GM21528 (cell line): Measurements from ENCODE around the gene SNRPA.

ENCODE experiments used
- ATAC-seq: cut with Tn5 transposase; IDR thresholded peaks from one replicate; pipeline ENCODE4 v1.9.1; 2021; ENCODE audit warnings: mild to moderate bottlenecking, moderate library complexity; ENCODE audit not compliant: unreplicated experiment, low FRiP score

SNRPA gene

DNA sequence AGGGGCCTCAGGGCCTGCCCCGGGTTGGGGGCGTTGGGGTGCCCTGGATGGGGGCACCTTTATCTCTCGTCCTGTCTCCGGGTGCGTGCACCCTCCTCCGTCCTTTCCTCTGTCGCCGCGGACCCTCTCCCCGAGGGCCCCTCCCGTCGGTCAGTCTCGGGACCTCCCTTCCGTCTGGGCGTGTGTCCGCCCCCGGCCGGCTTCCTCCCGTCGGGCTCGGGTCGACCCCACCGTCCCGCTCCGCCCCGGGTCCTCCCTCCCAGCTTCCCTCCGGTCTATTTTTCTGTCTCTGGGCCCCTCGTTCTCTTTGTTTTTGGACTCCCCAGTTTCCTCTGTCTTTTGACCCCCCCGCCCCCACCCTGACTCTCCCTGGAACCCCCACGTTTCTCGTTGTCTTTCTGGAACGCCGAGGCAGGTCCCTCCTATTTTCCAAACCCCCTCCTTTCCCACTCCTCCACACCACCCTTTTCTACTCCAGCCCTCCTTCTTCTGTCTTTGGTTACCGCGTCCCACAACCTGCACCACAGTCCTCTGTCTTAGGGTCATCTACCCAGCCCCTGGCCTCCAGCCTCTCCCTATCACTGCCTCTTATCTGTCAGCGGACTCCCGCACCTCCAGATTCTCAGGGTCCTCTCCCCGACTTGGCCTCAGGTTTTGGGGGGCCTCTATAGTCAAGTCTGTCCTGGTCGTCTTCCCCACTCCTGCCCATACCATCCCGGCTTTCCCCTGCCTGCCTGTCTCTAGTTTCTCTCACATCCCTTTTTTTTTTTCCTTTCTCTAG, 48.7 kb downstream of the SNRPA start:
- ATAC-seq = no peak

- no peak for ATAC-seq
Measured at GRCh38 chr19:40800339-40800996, 49.5 kb downstream of the SNRPA start.

DNA sequence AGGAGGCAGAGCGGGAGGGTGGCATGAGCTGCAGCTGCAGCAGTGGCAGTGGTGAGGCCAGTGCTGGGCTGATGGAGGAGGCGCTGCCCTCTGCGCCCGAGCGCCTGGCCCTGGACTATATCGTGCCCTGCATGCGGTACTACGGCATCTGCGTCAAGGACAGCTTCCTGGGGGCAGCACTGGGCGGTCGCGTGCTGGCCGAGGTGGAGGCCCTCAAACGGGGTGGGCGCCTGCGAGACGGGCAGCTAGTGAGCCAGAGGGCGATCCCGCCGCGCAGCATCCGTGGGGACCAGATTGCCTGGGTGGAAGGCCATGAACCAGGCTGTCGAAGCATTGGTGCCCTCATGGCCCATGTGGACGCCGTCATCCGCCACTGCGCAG, 50.0 kb downstream of the SNRPA start:
- no peak for ATAC-seq

GRCh38 chr19:40801426-40802299, 50.7 kb downstream of the SNRPA start:
- ATAC-seq = no peak

DNA sequence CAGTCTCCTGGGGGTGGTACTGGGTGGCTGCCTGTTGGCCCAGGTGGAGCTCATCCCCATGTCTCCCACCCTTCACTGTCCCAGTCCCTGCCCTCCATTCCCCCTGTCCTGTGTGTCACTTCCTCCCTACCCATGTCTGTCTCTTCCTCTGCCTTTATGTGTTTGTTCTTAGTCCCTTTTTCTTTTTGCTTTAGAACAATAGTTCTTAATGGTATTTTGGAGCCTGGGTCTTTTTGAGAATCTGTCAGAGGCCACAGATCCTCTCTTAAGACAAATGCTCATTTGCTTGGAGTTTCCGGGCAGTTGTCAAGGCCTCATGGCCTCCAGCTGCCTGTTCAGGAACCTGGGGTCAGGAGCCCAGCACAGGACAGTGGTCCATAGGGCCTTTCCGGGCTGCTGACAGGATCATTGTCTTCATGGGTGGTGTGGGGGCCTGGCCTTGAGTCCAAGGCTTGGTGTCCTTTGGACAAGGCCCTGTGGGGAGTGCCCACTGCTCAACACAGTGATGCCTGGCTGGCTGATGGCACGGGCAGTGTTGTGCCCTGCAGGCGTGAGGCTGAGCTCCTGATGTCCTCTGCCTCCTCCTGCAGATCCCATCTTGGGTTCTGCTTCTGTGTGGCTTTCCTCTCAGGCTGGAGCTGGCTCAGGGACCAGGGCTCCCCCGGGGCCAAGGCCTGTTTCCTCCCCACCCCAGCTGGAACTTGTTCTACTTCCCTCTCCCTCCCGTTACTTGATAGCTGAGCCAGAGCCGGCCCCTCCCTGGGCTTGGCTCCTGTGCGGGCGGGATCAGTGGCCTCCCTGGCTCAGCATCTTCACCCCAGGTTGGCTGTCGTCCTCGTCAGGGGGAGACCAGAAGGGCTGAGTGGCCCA, 51.5 kb downstream of the SNRPA start:
- ATAC-seq = no peak

DNA sequence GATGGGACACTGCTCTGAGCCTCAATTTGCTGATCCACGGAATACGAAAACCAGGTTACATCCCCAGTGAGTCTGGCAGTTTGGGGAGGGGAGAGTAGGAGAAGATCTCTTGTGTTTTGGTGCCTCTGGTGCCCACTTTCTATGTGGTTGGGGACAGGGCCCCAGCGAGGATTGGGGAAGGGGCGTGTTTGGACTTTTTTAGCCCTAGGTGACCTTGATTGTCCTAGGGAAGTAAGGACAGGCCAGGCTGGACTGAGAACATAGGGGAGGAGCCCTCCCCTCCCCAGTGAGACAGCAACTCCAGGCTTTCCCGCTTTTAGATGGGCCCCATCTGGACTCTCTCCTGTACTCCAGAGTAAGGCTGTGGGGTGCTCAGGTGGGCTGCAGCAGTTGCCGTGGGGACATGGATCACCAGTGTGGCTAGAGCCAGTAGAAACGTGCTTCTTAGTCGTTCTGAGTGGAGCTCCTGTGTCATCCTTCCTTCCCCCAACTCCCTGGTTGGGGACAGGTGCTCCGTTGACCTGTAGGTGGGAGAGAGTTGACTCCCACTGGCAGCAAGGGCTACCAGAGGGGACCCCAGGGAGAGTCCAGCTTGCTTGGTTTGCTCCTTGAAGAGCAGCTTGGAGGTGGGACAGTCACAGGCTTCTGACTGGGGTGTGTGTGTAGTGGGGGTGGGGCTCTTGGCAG, 52.3 kb downstream of the SNRPA start:
- no peak for ATAC-seq

DNA sequence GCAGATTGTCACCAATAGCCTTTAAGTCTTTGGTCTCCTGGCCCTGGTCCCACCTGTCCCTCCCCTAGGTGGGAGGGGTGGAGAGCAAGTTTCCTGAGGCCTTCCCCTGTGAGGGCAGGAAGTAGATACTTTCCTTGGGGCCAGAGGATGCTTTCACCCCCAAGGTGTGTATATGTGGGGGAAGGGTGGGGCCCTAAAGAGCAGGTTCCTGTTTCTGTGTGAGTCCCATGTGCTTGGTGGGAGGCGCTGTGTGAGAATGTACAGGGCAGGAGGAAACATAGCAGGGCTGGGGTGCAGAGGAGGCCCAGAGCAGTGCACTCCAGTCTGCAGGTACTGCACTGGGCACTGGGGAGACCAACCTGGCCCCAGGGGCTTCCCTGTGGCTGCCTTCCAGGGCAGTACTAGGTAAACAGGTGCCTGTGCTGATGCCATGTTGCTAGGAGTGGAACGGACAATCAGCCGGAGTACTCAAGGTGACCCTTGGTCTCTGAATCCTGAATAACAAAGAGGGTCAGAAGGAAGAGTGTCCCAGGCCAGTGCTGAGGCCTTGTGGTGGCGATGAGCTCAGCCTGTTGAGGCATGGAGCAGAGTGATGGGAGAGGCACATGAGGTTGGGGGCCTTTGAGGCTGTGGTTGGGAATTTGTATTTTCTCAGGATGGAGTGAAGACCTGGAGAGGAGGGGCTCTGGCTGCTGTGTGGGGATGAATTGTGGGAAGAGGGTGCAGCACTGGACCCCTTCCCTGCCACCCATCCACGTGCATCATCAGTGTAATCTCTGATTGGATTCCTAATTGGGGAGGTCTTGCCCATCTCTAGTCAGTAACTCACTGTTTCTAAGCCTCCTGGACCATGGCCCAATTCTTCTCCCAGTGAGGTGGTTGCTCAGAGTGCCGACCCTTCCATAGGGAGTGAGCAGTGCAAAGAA, 53.1 kb downstream of the SNRPA start:
- ATAC-seq = no peak

GRCh38 chr19:40804783-40805242, 53.8 kb downstream of the SNRPA start:
- no peak for ATAC-seq

DNA sequence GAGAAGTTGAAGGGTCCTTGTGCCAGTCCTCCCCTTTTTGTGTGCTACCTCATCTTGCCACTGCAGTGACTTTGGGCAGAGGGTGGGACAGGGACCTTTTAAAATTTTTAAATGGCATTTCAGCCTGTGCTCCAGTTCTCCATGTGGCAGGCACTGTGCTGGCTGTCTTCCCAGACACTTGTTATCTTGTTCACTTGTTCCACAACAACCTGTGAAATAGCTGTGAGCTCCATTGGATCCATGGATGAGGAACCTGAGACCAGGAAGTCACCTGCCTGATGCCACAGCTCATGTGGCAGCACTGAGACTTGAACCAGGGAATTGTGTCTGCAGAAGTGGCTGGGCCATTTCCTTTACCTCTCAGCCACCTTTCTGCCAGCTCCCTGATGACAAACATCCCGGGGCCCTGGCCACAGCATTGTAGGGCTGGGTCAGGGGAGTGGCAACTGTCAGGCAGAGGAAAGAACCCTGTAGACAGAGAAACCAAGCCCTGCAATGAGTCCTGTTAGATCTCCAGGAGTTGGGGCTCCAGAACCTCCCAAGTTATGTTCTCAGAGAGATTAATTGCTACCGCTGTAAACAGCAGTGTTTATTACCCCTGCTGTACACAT, 54.4 kb downstream of the SNRPA start:
- ATAC-seq = no peak

- no peak for ATAC-seq
Measured at GRCh38 chr19:40806423-40807146, 55.6 kb downstream of the SNRPA start.

DNA sequence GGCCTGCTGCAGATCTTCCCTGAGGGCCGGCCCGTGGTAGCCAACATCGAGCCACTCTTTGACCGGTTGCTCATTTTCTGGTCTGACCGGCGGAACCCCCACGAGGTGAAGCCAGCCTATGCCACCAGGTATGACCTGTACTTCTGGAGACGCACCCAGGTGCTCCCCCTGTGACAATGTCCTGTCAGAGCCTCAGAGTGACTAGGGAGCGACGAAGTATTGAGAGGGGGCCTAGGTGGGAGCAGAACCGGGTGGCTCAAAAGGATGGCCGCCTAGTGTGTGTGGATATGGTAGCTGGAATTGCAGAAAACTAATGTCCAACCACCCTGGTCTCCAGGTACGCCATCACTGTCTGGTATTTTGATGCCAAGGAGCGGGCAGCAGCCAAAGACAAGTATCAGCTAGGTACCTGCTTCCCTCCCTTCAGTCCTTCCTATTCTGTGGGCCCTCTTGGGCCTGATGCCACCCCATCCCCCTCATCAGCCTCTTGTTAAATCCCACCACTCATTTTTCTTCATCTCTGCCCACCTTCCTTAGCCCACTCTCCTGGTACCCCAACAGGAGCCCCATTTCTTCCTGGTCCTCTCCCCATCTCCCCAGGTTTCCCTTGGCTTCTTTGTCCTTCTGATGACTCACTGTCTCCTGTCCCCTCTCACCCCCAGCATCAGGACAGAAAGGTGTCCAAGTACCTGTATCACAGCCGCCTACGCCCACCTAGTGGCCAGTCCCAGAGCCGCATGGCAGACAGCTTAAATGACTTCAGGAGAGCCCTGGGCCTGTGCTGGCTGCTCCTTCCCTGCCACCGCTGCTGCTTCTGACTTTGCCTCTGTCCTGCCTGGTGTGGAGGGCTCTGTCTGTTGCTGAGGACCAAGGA, 56.4 kb downstream of the SNRPA start:
- ATAC-seq = no peak

- ATAC-seq = no peak
Measured at GRCh38 chr19:40808021-40808325, 57.0 kb downstream of the SNRPA start.

GRCh38 chr19:40808497-40808896, 57.5 kb downstream of the SNRPA start:
- ATAC-seq = no peak

DNA sequence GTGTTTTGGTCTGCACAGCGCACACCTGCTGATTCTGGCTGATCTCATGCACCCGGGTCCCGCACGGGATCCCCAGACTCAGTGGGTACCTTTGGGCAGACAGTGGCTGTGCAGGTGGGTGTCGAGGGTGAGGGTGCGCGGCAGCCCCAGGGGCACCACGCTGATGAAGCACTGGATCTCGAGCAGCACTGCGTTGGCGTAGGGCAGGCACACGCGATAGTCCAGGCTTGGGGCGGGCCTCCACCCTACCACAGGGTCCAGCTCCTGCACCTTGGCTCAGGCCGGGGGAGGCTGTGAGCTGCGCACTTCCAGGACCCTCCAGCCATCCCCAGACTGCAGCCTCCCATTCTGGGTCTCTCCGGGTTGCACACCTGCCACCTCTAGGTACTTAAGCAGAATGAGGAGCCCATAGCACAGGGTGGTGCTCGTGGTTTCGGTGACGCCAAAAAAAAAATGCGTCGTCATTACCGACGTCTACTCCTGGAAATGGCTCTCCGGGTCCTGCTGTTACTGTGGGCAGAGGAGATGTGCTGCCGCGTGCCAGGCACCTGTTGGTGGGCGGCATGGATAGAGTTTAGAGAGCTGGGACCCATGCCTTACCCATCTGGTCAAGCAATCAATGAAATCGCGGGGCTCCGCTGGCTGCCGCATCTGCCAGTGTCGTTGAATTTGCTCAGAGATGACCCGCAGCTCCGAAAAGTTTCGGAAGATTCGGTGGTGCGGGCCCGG, 58.5 kb downstream of the SNRPA start:
- ATAC-seq = no peak

DNA sequence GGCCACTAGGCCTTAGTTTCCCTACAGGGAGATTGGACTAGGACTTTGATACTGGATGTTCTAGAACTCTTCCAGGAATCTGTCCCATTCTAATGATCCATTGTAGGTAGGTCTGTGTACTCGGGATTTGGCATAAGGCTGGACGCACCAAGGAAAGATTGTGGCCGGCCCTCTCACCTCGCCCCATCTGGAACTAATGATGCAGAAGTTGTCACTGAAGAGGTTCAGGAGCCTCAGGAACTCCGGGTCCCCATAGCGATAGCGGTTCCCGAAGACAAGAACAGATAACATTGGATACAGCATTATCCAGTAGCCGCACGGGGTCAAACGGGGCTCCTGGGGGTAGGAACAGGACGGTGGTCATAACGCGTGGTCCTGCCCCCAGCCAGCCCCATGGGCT, 59.2 kb downstream of the SNRPA start:
- ATAC-seq = no peak
